ENCODE measurements around the gene FCER2.

- TF ChIP-seq RNF2 (conservative IDR thresholded peaks at IDR 0.05; ENCODE audit: low read depth): no peak
- no peak for TF ChIP-seq HNF4A (CRISPR knock-in tag; IDR thresholded peaks at IDR 0.05)
- TF ChIP-seq REST (IDR thresholded peaks at IDR 0.05; ENCODE audit: borderline replicate concordance in 1 of 2, low read depth in 1 of 2, low read length in 2 of 2): no peak
- TF ChIP-seq FOXJ3 (CRISPR knock-in tag; IDR thresholded peaks at IDR 0.05; ENCODE audit: borderline replicate concordance): no peak
- no peak for TF ChIP-seq EZH2 (conservative IDR thresholded peaks at IDR 0.05; ENCODE audit: low read depth, low read length)
- TF ChIP-seq MAFK (conservative IDR thresholded peaks at IDR 0.05 in 1 of 2, IDR thresholded peaks at IDR 0.05 in 1 of 2; ENCODE audit: low read length in 2 of 2): no peak
- TF ChIP-seq CTCF (CRISPR knock-in tag; IDR thresholded peaks at IDR 0.05): no peak
- TF ChIP-seq BCL3 (CRISPR knock-in tag; IDR thresholded peaks at IDR 0.05): no peak
- TF ChIP-seq PBX3 (CRISPR knock-in tag; IDR thresholded peaks at IDR 0.05; ENCODE audit: borderline replicate concordance): no peak
- no peak for TF ChIP-seq PRDM10 (CRISPR knock-in tag; IDR thresholded peaks at IDR 0.05; ENCODE audit: low read depth)
- no peak for TF ChIP-seq MAF1 (CRISPR knock-in tag; IDR thresholded peaks at IDR 0.05; ENCODE audit: borderline replicate concordance)
Observed at GRCh38 chr19:7751157-7751783, 49.3 kb upstream of the FCER2 start.
